IMR-90 (cell line): ENCODE results near the gene AKT2. TPM values are rescaled to one million over a fixed set of nuclear protein-coding genes. Genes with fewer than 3 reads are reported as not detected.

Source experiments
- ATAC-seq: fragments of 200-7000 bp; cut with Tn5 transposase; 2 replicates; pipeline ENCODE4 v1.9.1; 2020; ENCODE audit warnings: low read depth, mild to moderate bottlenecking, moderate library complexity
- BruUV-seq: library from RNA; stranded (reverse); fragments of 400-500 nt; replicated peaks from 2 replicates; lab custom pipeline; 2021; lab: Mats Ljungman, UMichigan
- CTCF ChIA-PET: fragments of 300-600 bp; formaldehyde crosslinking; extraction: SDS; loops from one replicate; lab custom pipeline; 2021; ENCODE audit warnings: antibody characterized with exemption; lab: Yijun Ruan, JAX
- POLR2A ChIA-PET: fragments of 300-600 bp; sonication (Branson Sonifier 250); formaldehyde crosslinking; loops from one replicate; lab custom pipeline; 2022; ENCODE audit warnings: antibody characterized with exemption; ENCODE audit not compliant: unreplicated experiment; lab: Charles Lee
- DNase-seq: peaks from one replicate; pipeline ENCODE4 v3.0.0; 2013
- H2AFZ ChIP-seq: replicated peaks from 2 replicates; pipeline ENCODE3; 2013; ENCODE audit warnings: low read length, mild to moderate bottlenecking; ENCODE audit not compliant: poor library complexity
- H2AK5ac ChIP-seq: 2 replicates; pipeline ENCODE4 v1.6.1; 2013; ENCODE audit warnings: low read depth, low read length, inconsistent platforms
- H2AK9ac ChIP-seq: replicated peaks from 2 replicates; pipeline ENCODE3; 2013; ENCODE audit warnings: mild to moderate bottlenecking, low read depth, low read length, moderate library complexity; ENCODE audit not compliant: poor library complexity
- H2BK120ac ChIP-seq: 2 replicates; pipeline ENCODE4 v1.6.1; 2013; ENCODE audit warnings: low read depth, low read length, inconsistent platforms
- H2BK15ac ChIP-seq: 3 replicates; pipeline ENCODE4 v1.6.1; 2013; ENCODE audit warnings: low read depth, low read length, inconsistent platforms
- H2BK20ac ChIP-seq: 2 replicates; pipeline ENCODE4 v1.6.1; 2013; ENCODE audit warnings: low read depth, mild to moderate bottlenecking, inconsistent platforms, low read length, moderate library complexity
- H2BK5ac ChIP-seq: 2 replicates; pipeline ENCODE4 v1.6.1; 2013; ENCODE audit warnings: mild to moderate bottlenecking, low read depth, low read length, inconsistent platforms; ENCODE audit not compliant: poor library complexity, severe bottlenecking
- H3K14ac ChIP-seq: replicated peaks from 2 replicates; pipeline ENCODE4 v1.6.1; 2013; ENCODE audit warnings: low read depth, low read length, inconsistent platforms
- H3K18ac ChIP-seq: 2 replicates; pipeline ENCODE4 v1.6.1; 2013; ENCODE audit warnings: low read depth, low read length, control low read depth
- H3K23ac ChIP-seq: 2 replicates; pipeline ENCODE4 v1.6.1; 2013; ENCODE audit warnings: low read depth, low read length, inconsistent platforms
- H3K27ac ChIP-seq: 2 replicates; pipeline ENCODE4 v1.5.1; 2013; ENCODE audit warnings: mild to moderate bottlenecking, control low read depth, low read length; ENCODE audit not compliant: insufficient read depth
- H3K27me3 ChIP-seq: 2 replicates; pipeline ENCODE4 v1.6.1; 2013; ENCODE audit warnings: low read length; ENCODE audit not compliant: control insufficient read depth, insufficient read depth
- H3K36me3 ChIP-seq: 2 replicates; pipeline ENCODE4 v1.6.1; 2013; ENCODE audit warnings: low read length, mixed read lengths; ENCODE audit not compliant: control insufficient read depth, insufficient read depth
- H3K4ac ChIP-seq: 2 replicates; pipeline ENCODE4 v1.6.1; 2013; ENCODE audit warnings: low read depth, low read length, inconsistent platforms
- H3K4me1 ChIP-seq: 2 replicates; pipeline ENCODE4 v1.6.1; 2013; ENCODE audit warnings: low read length, mixed read lengths; ENCODE audit not compliant: control insufficient read depth, insufficient read depth
- H3K4me2 ChIP-seq: 2 replicates; pipeline ENCODE4 v1.6.1; 2013; ENCODE audit warnings: low read depth, mild to moderate bottlenecking, control low read depth, low read length, moderate library complexity
- H3K4me3 ChIP-seq: 2 replicates; pipeline ENCODE4 v1.5.1; 2013; ENCODE audit warnings: low read depth, mild to moderate bottlenecking, control low read depth, low read length, moderate library complexity; ENCODE audit not compliant: insufficient read depth
- H3K56ac ChIP-seq: 2 replicates; pipeline ENCODE4 v1.6.1; 2013; ENCODE audit warnings: low read length, inconsistent platforms; ENCODE audit not compliant: insufficient read depth; ENCODE audit errors: extremely low read depth
- H3K79me1 ChIP-seq, 2 experiments: 2 replicates each; pipeline ENCODE4 v1.6.1; 2013; ENCODE audit warnings: low read length in 2 of 2, inconsistent platforms in 1 of 2, low read depth in 1 of 2
- H3K9ac ChIP-seq: 2 replicates; pipeline ENCODE4 v1.6.1; 2013; ENCODE audit warnings: low read depth, low read length, control low read depth
- H3K9me1 ChIP-seq: 2 replicates; pipeline ENCODE4 v1.6.1; 2013; ENCODE audit warnings: low read length, inconsistent platforms; ENCODE audit not compliant: insufficient read depth
- H3K9me3 ChIP-seq: 2 replicates; pipeline ENCODE4 v1.6.1; 2013; ENCODE audit warnings: low read length; ENCODE audit not compliant: control insufficient read depth, insufficient read depth
- H4K20me1 ChIP-seq: 2 replicates; pipeline ENCODE4 v1.6.1; 2013; ENCODE audit warnings: low read length, inconsistent platforms; ENCODE audit not compliant: insufficient read depth
- H4K5ac ChIP-seq: 2 replicates; pipeline ENCODE4 v1.6.1; 2013; ENCODE audit warnings: mild to moderate bottlenecking, low read depth, low read length, control low read depth
- H4K8ac ChIP-seq, 2 experiments: 2 replicates each; pipeline ENCODE4 v1.6.1; 2013; ENCODE audit warnings: low read depth in 2 of 2, low read length in 2 of 2, control low read depth in 1 of 2, inconsistent platforms in 1 of 2
- H4K91ac ChIP-seq: 2 replicates; pipeline ENCODE4 v1.6.1; 2013; ENCODE audit warnings: low read depth, low read length, inconsistent platforms; ENCODE audit not compliant: insufficient read depth
- BHLHE40 ChIP-seq: fragments of 150-350 bp; IDR thresholded peaks from 2 replicates; pipeline ENCODE4 v1.6.1; 2016; ENCODE audit warnings: mild to moderate bottlenecking, low read depth, low read length
- MAFK ChIP-seq: IDR thresholded peaks from 2 replicates; pipeline ENCODE4 v1.6.1; 2012; ENCODE audit warnings: low read depth, low read length, improper control_type of control experiment
- MAZ ChIP-seq: IDR thresholded peaks from 2 replicates; pipeline ENCODE4 v1.6.1; 2012; ENCODE audit warnings: low read depth, mild to moderate bottlenecking, low read length, improper control_type of control experiment, moderate library complexity, borderline replicate concordance
- NFE2L2 ChIP-seq: fragments of 150-350 bp; IDR thresholded peaks from 2 replicates; pipeline ENCODE4 v1.6.1; 2016; ENCODE audit warnings: low read depth, mild to moderate bottlenecking, low read length
- RAD21 ChIP-seq: IDR thresholded peaks from 2 replicates; pipeline ENCODE4 v1.6.1; 2012; ENCODE audit warnings: low read length, improper control_type of control experiment
- RCOR1 ChIP-seq: IDR thresholded peaks from 2 replicates; pipeline ENCODE4 v1.6.1; 2012; ENCODE audit warnings: mild to moderate bottlenecking, low read length, improper control_type of control experiment; ENCODE audit not compliant: insufficient replicate concordance
- SMC3 ChIP-seq: fragments of 150-350 bp; IDR thresholded peaks from 2 replicates; pipeline ENCODE4 v1.6.1; 2016; ENCODE audit warnings: low read depth, mild to moderate bottlenecking, antibody characterized with exemption, low read length, moderate library complexity
- WGBS, 2 experiments: methylation state at CpG; one replicate each; pipeline versions ENCODE4 v1.1.5 to v1.1.7; 2013; ENCODE audit warnings: missing lambda C conversion rate in 2 of 2; ENCODE audit not compliant: insufficient read length in 1 of 2; ENCODE audit errors: extremely low coverage in 2 of 2; 5-methylcytosine and 5-hydroxymethylcytosine counted together
- dilution Hi-C: fragments of 300-500 bp; cut with HindIII; formaldehyde crosslinking; loops from one replicate; pipeline ENCODE4 v1.14.3; 2018; ENCODE audit warnings: low sequenced_read_pairs; ENCODE audit not compliant: unreplicated experiment
- in situ Hi-C: fragments of 300-500 bp; cut with MboI; formaldehyde crosslinking; loops from 3 replicates; pipeline ENCODE4 v1.14.3; 2019; ENCODE audit warnings: low sequenced_read_pairs, inconsistent platforms, mixed read lengths
- intact Hi-C: fragments of 100-400 bp; cut with micrococcal nuclease; formaldehyde crosslinking; loops from 2 replicates; pipeline ENCODE4 v1.10.0; 2022
- polyA plus RNA-seq, 3 experiments: library from polyadenylated mRNA; depleted of rRNA; stranded (reverse); fragments of >200 nt; gene quantifications; 2 replicates each; pipeline ENCODE4 v1.2.3, GENCODE V29; 2012; ENCODE audit warnings: low replicate concordance in 1 of 3
- total RNA-seq: library from RNA; depleted of rRNA; stranded (reverse); fragments of >200 nt; gene quantifications from 2 replicates; pipeline ENCODE4 v1.2.3, GENCODE V29; 2012
- TF ChIP-seq, protein P1 (sequence below): fragments of 150-350 bp; IDR thresholded peaks from 2 replicates; pipeline ENCODE4 v1.6.1; 2017; ENCODE audit warnings: mild to moderate bottlenecking, antibody characterized with exemption, low read length, low read depth
- TF ChIP-seq, protein P2 (sequence below): fragments of 150-350 bp; IDR thresholded peaks from 2 replicates; pipeline ENCODE4 v1.6.1; 2016; ENCODE audit warnings: low read depth, mild to moderate bottlenecking, low read length, moderate library complexity, borderline replicate concordance

The AKT2 gene
- total and polyA plus RNA-seq, 2 of the 4 experiments (the other 2 are of a cell fraction) = 61.5 to 104 TPM

DNA sequence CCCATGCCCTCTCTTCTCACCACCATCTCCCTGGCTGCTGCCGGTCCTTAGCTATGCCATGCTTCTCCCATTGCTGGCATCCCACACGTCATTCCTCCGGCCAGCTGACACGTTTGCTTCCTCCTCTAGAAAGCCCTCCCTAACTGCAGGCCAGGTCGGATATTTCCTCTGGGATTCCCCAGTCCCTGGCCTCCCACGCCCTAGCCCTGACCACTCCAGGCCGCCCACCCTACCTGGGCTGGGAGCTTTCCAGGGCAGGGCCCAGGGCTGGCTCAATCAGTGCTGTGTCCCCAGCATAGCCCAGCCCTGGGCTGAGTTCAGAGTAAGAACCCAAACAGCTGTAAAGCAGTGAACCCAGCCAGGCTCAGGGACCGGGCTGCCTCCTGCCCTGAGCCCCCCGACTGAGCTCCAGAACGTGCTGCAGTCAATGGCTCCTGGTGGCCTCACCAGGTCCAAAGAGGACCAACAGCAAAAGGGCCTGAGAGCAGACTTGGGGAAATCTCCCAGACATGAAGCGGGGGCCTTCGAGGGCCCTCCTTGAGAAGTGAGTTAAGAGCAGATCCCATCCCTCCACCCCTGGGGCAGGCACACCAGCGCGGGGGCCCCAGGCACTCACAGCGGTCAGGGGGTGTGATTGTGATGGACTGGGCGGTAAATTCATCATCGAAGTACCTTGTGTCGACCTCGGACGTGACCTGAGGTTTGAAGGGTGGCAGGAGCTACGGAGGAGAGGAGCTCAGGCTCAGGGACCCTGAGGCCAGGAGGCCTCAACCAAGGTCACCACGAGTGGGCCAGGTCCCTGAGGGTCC is 50.5 kb downstream of the AKT2 start:
- peaks cover 49% of the 10 kb centered on the region for H3K36me3 ChIP-seq
- H4K5ac ChIP-seq = no peak overlapping the region
- no peak overlapping the region for H2BK5ac ChIP-seq
- H2AK5ac ChIP-seq = no peak overlapping the region
- intact Hi-C loops = no loop called here
- no TSS peak for BruUV-seq
- dilution Hi-C loops = no loop called here
- peaks cover 13% of the 10 kb centered on the region for H3K9me1 ChIP-seq
- no peak overlapping the region for H3K14ac ChIP-seq
- no peak overlapping the region for H2AK9ac ChIP-seq
- H3K18ac ChIP-seq = no peak overlapping the region
- H2BK20ac ChIP-seq = no peak overlapping the region
- no peaks in the 10 kb centered on the region for H3K9me3 ChIP-seq
- H2BK120ac ChIP-seq = no peak overlapping the region
- no peak overlapping the region for H2BK15ac ChIP-seq
- H3K79me1 ChIP-seq = peaks cover 4 to 13% of the 10 kb centered on the region in 2 experiments; a peak in 1 of 4 replicates
- ChIA-PET CTCF (no interaction called here), POLR2A (no interaction called here)
- DNase-seq = no peak
- peaks cover 11% of the 10 kb centered on the region for H3K4me1 ChIP-seq
- no peaks in the 10 kb centered on the region for H3K27me3 ChIP-seq
- no peak overlapping the region for H3K27ac ChIP-seq
- no peak overlapping the region for H3K23ac ChIP-seq
- no peak for ATAC-seq
- TF ChIP-seq BHLHE40 (no peak), MAFK (no peak), MAZ (no peak), RAD21 (no peak), SMC3 (no peak), NFE2L2 (no peak), RCOR1 (no peak)
- TF ChIP-seq, protein P1, sequence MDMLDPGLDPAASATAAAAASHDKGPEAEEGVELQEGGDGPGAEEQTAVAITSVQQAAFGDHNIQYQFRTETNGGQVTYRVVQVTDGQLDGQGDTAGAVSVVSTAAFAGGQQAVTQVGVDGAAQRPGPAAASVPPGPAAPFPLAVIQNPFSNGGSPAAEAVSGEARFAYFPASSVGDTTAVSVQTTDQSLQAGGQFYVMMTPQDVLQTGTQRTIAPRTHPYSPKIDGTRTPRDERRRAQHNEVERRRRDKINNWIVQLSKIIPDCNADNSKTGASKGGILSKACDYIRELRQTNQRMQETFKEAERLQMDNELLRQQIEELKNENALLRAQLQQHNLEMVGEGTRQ = no peak
- TF ChIP-seq, protein P2, sequence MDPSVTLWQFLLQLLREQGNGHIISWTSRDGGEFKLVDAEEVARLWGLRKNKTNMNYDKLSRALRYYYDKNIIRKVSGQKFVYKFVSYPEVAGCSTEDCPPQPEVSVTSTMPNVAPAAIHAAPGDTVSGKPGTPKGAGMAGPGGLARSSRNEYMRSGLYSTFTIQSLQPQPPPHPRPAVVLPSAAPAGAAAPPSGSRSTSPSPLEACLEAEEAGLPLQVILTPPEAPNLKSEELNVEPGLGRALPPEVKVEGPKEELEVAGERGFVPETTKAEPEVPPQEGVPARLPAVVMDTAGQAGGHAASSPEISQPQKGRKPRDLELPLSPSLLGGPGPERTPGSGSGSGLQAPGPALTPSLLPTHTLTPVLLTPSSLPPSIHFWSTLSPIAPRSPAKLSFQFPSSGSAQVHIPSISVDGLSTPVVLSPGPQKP = no peak
- in situ Hi-C loops = no loop called here
- no peak overlapping the region for H4K8ac ChIP-seq
- no peaks in the 10 kb centered on the region; the same call in 1 of the 2 replicates for H4K20me1 ChIP-seq
- H2AFZ ChIP-seq = no peak overlapping the region
- no peak overlapping the region for H3K4me3 ChIP-seq
- no peak overlapping the region for H4K91ac ChIP-seq
- H3K4ac ChIP-seq = no peak overlapping the region
- H3K4me2 ChIP-seq = no peak overlapping the region
- WGBS, 2 experiments = 80% methylated on average over 2 of the region's 22 CpGs; no CpG with 5 or more reads in 1 of the 2 experiments
- H3K56ac ChIP-seq = no peak overlapping the region
- H3K9ac ChIP-seq = no peak overlapping the region
